H1 (cell line): ENCODE data around the gene VWA5B2. TPM values are rescaled to one million over a fixed set of nuclear protein-coding genes. Genes with fewer than 3 reads are reported as not detected.

Experiments used
- CTCF ChIA-PET: fragments of 300-600 bp; sonication (Branson Sonifier 250); formaldehyde crosslinking; loops from one replicate; lab custom pipeline; 2021; ENCODE audit not compliant: partially characterized antibody; lab: Charles Lee
- POLR2A ChIA-PET: fragments of 300-600 bp; sonication (Branson Sonifier 250); formaldehyde crosslinking; loops from one replicate; lab custom pipeline; 2021; ENCODE audit warnings: inconsistent platforms; ENCODE audit not compliant: partially characterized antibody; lab: Charles Lee
- DNase-seq, 2 experiments: peaks; one replicate each; pipeline versions ENCODE4 v3.0.0 to v3.0.0-alpha.2; 2010 to 2022; ENCODE audit warnings: low spot score in 2 of 2, low read depth in 1 of 2, mixed read lengths in 1 of 2
- FAIRE-seq: peaks from 2 replicates; lab custom pipeline; 2011; peaks lifted over from hg19 to GRCh38; lab: Jason Lieb, UNC
- H2AFZ ChIP-seq: 2 replicates; pipeline ENCODE4 v1.8.1; 2012; ENCODE audit warnings: low read length, inconsistent platforms
- H2AK5ac ChIP-seq: 2 replicates; pipeline ENCODE4 v1.6.1; 2013; ENCODE audit warnings: low read depth, low read length
- H2BK120ac ChIP-seq: replicated peaks from 2 replicates; pipeline ENCODE3; 2013; ENCODE audit warnings: low read depth, low read length, inconsistent platforms
- H2BK12ac ChIP-seq: 2 replicates; pipeline ENCODE4 v1.6.1; 2013; ENCODE audit warnings: low read depth, low read length
- H2BK15ac ChIP-seq: 2 replicates; pipeline ENCODE4 v1.6.1; 2013; ENCODE audit warnings: low read length
- H2BK20ac ChIP-seq: 2 replicates; pipeline ENCODE4 v1.6.1; 2013; ENCODE audit warnings: low read length
- H2BK5ac ChIP-seq: 2 replicates; pipeline ENCODE4 v1.6.1; 2013; ENCODE audit warnings: low read depth, low read length
- H3K14ac ChIP-seq: 2 replicates; pipeline ENCODE4 v1.6.1; 2013; ENCODE audit warnings: inconsistent platforms; ENCODE audit not compliant: insufficient read length
- H3K18ac ChIP-seq: 2 replicates; pipeline ENCODE4 v1.6.1; 2013; ENCODE audit warnings: low read length; ENCODE audit errors: extremely low read depth
- H3K23ac ChIP-seq: 2 replicates; pipeline ENCODE4 v1.6.1; 2013; ENCODE audit warnings: inconsistent platforms; ENCODE audit not compliant: insufficient read length
- H3K23me2 ChIP-seq: 2 replicates; pipeline ENCODE4 v1.6.1; 2013; ENCODE audit warnings: low read depth, low read length
- H3K27ac ChIP-seq: 2 replicates; pipeline ENCODE4 v1.6.1; 2011; ENCODE audit warnings: low read depth, low read length, inconsistent platforms
- H3K27me3 ChIP-seq, 4 experiments: replicated peaks in 1 of 4; 1 replicate in 1 of 4; 2 replicates in 3 of 4; pipeline versions ENCODE4 v1.6.1 to v1.8.1; 2011 to 2013; ENCODE audit warnings: low read length in 3 of 4, mild to moderate bottlenecking in 3 of 4, inconsistent platforms in 2 of 4, mixed read lengths in 2 of 4, moderate library complexity in 1 of 4; ENCODE audit not compliant: control insufficient read depth in 3 of 4, insufficient read depth in 3 of 4; ENCODE audit errors: extremely low read depth in 1 of 4
- H3K36me3 ChIP-seq, 4 experiments: 2 replicates each; pipeline versions ENCODE4 v1.6.1 to v1.8.1; 2011 to 2013; ENCODE audit warnings: mild to moderate bottlenecking in 4 of 4, low read length in 3 of 4, moderate library complexity in 2 of 4, control low read depth in 1 of 4, inconsistent platforms in 1 of 4; ENCODE audit not compliant: insufficient read depth in 4 of 4, control insufficient read depth in 2 of 4
- H3K4ac ChIP-seq: replicated peaks from 2 replicates; pipeline ENCODE3; 2013; ENCODE audit warnings: low read length, low read depth, mixed read lengths, inconsistent platforms; ENCODE audit not compliant: insufficient read length
- H3K4me1 ChIP-seq, 4 experiments: replicated peaks in 1 of 4; 1 replicate in 1 of 4; 2 replicates in 3 of 4; pipeline versions ENCODE4 v1.6.1 to v1.8.1; 2011 to 2013; ENCODE audit warnings: low read length in 3 of 4, inconsistent platforms in 2 of 4, mixed read lengths in 1 of 4; ENCODE audit not compliant: insufficient read depth in 4 of 4, control insufficient read depth in 3 of 4
- H3K4me2 ChIP-seq, 2 experiments: 2 replicates each; pipeline versions ENCODE4 v1.6.1 to v1.8.1; 2011 to 2013; ENCODE audit warnings: low read depth in 2 of 2, low read length in 2 of 2, control low read depth in 1 of 2, inconsistent platforms in 1 of 2, mild to moderate bottlenecking in 1 of 2; ENCODE audit not compliant: insufficient read depth in 1 of 2
- H3K4me3 ChIP-seq, 4 experiments: fragments of 200-600, 300-600 bp in 1 of 4; sonication (generic), shearing (Covaris generic), sonication (Bioruptor Twin) in 1 of 4; 2 replicates each; pipeline versions ENCODE4 v1.5.1 to v1.8.1; 2011 to 2016; ENCODE audit warnings: low read length in 4 of 4, low read depth in 3 of 4, control low read depth in 2 of 4, inconsistent platforms in 2 of 4, mild to moderate bottlenecking in 2 of 4, mixed read lengths in 1 of 4, moderate library complexity in 1 of 4; ENCODE audit not compliant: insufficient read depth in 2 of 4; ENCODE audit errors: extremely low read depth in 1 of 4
- H3K56ac ChIP-seq: replicated peaks from 2 replicates; pipeline ENCODE3; 2013; ENCODE audit warnings: low read depth, mild to moderate bottlenecking, mixed read lengths, low read length, inconsistent platforms; ENCODE audit not compliant: insufficient read length
- H3K79me1 ChIP-seq: 2 replicates; pipeline ENCODE4 v1.6.1; 2013; ENCODE audit warnings: low read depth, low read length, control low read depth
- H3K79me2 ChIP-seq, 2 experiments: 2 replicates each; pipeline versions ENCODE4 v1.6.1 to v1.8.1; 2012 to 2013; ENCODE audit warnings: low read length in 2 of 2, mild to moderate bottlenecking in 2 of 2, inconsistent platforms in 1 of 2; ENCODE audit not compliant: insufficient read depth in 2 of 2, control insufficient read depth in 1 of 2
- H3K9ac ChIP-seq, 4 experiments: replicated peaks in 1 of 4; 1 replicate in 1 of 4; 2 replicates in 3 of 4; pipeline versions ENCODE4 v1.6.1 to v1.8.1; 2011 to 2013; ENCODE audit warnings: low read depth in 3 of 4, low read length in 3 of 4, control low read depth in 2 of 4, mild to moderate bottlenecking in 2 of 4, moderate library complexity in 2 of 4, inconsistent platforms in 1 of 4; ENCODE audit errors: extremely low read depth in 1 of 4
- H3K9me3 ChIP-seq, 2 experiments: 2 replicates each; pipeline versions ENCODE4 v1.6.1 to v1.8.1; 2012 to 2013; ENCODE audit warnings: mild to moderate bottlenecking in 2 of 2, moderate library complexity in 2 of 2, control low read depth in 1 of 2, inconsistent platforms in 1 of 2, low read depth in 1 of 2, low read length in 1 of 2, mixed read lengths in 1 of 2; ENCODE audit not compliant: insufficient read depth in 2 of 2
- H4K20me1 ChIP-seq, 2 experiments: replicated peaks in 1 of 2; 2 replicates each; pipeline versions ENCODE3 to v1.8.1; 2011 to 2013; ENCODE audit warnings: inconsistent platforms in 2 of 2, low read length in 2 of 2, mild to moderate bottlenecking in 1 of 2; ENCODE audit not compliant: insufficient read depth in 2 of 2, control insufficient read depth in 1 of 2
- H4K5ac ChIP-seq: 2 replicates; pipeline ENCODE4 v1.6.1; 2013; ENCODE audit warnings: low read length, low read depth, mixed read lengths, inconsistent platforms; ENCODE audit not compliant: insufficient read length
- H4K8ac ChIP-seq: 2 replicates; pipeline ENCODE4 v1.8.0; 2013; ENCODE audit warnings: mild to moderate bottlenecking, moderate library complexity, low read length, inconsistent platforms; ENCODE audit not compliant: insufficient read depth; ENCODE audit errors: extremely low read depth
- H4K91ac ChIP-seq: replicated peaks from 2 replicates; pipeline ENCODE3; 2013; ENCODE audit warnings: low read length, mixed read lengths, inconsistent platforms; ENCODE audit not compliant: insufficient read length
- BCL11A ChIP-seq, 2 experiments: IDR thresholded peaks; one replicate each; pipeline ENCODE4 v1.6.1; 2011; ENCODE audit warnings: low read depth in 2 of 2, low read length in 2 of 2, mild to moderate bottlenecking in 2 of 2
- BRCA1 ChIP-seq: IDR thresholded peaks from 2 replicates; pipeline ENCODE4 v1.6.1; 2012; ENCODE audit warnings: low read depth, low read length, improper control_type of control experiment
- CHD1 ChIP-seq: IDR thresholded peaks from 2 replicates; pipeline ENCODE4 v1.6.1; 2012; ENCODE audit warnings: low read depth, low read length, improper control_type of control experiment
- KDM1A ChIP-seq: fragments of 200-600, 300-600 bp; sonication (generic); IDR thresholded peaks from 2 replicates; pipeline ENCODE4 v1.7.1; 2016; ENCODE audit warnings: mild to moderate bottlenecking, low read length, borderline replicate concordance
- KDM4A ChIP-seq: IDR thresholded peaks from one replicate; pipeline ENCODE4 v1.7.1; 2012; ENCODE audit warnings: low read depth, mild to moderate bottlenecking, moderate library complexity, low read length, inconsistent platforms; ENCODE audit not compliant: severe bottlenecking
- MAFK ChIP-seq: IDR thresholded peaks from 2 replicates; pipeline ENCODE4 v1.6.1; 2012; ENCODE audit warnings: low read depth, mild to moderate bottlenecking, improper control_type of control experiment, low read length
- POLR2A ChIP-seq, 2 experiments: IDR thresholded peaks; 1 replicate in 1 of 2; 2 replicates in 1 of 2; pipeline ENCODE4 v1.6.1; 2011; ENCODE audit warnings: low read depth in 2 of 2, low read length in 2 of 2, mild to moderate bottlenecking in 2 of 2; ENCODE audit errors: control extremely low read depth in 1 of 2
- POLR2AphosphoS5 ChIP-seq: IDR thresholded peaks from 2 replicates; pipeline ENCODE4 v1.6.1; 2011; ENCODE audit warnings: low read depth, low read length
- SAP30 ChIP-seq: fragments of 300-600 bp; sonication (generic); IDR thresholded peaks from 2 replicates; pipeline ENCODE4 v1.7.1; 2012; ENCODE audit warnings: low read length, moderate library complexity, mild to moderate bottlenecking, inconsistent platforms; ENCODE audit not compliant: insufficient read depth, insufficient replicate concordance
- SIRT6 ChIP-seq: IDR thresholded peaks from one replicate; pipeline ENCODE4 v1.7.1; 2012; ENCODE audit warnings: low read length, inconsistent platforms
- TAF1 ChIP-seq: IDR thresholded peaks from 2 replicates; pipeline ENCODE4 v1.6.1; 2011; ENCODE audit warnings: mild to moderate bottlenecking, low read depth, low read length
- WGBS, 2 experiments: shearing (Covaris generic) in 1 of 2; methylation state at CpG; one replicate each; pipeline versions ENCODE4 v1.1.6 to v1.1.7; 2013 to 2015; ENCODE audit warnings: low lambda C conversion rate in 2 of 2, mixed read lengths in 2 of 2, inconsistent platforms in 1 of 2, low coverage in 1 of 2, missing lambda C conversion rate in 1 of 2; ENCODE audit not compliant: insufficient replicate concordance in 2 of 2, insufficient coverage in 1 of 2, insufficient read length in 1 of 2; ENCODE audit errors: extremely low coverage in 1 of 2, missing lambda C conversion rate in 1 of 2; 5-methylcytosine and 5-hydroxymethylcytosine counted together
- polyA plus RNA-seq, 7 experiments: library from polyadenylated mRNA; depleted of rRNA in 3 of 7; stranded (reverse) in 5 of 7; unstranded in 2 of 7; fragments of >200 nt in 5 of 7; fragments of 200-250 nt in 2 of 7; gene quantifications; 1 replicate in 5 of 7; 2 replicates in 1 of 7; 4 replicates in 1 of 7; pipeline versions ENCODE4 v1.2.1 to v1.2.3, GENCODE V29; 2011 to 2013; ENCODE audit warnings: missing spikeins in 2 of 7, mixed read lengths in 2 of 7
- total RNA-seq: library from RNA; stranded (reverse); fragmentation: NEBNext Ultra II Directional; extraction: Animal tissue kit (Norgen Biotek cat#: 25700); gene quantifications from 2 replicates; pipeline ENCODE4 v1.2.1, GENCODE V29; 2021
- TF ChIP-seq, protein P1 (sequence below): IDR thresholded peaks from 2 replicates; pipeline ENCODE4 v1.6.1; 2012; ENCODE audit warnings: low read length, inconsistent platforms

VWA5B2 gene
- total and polyA plus RNA-seq, 2 of the 8 experiments (the other 6 are each of a cell fraction or from before 2014, with no cell fraction given): 0.53 to 0.56 TPM

DNA sequence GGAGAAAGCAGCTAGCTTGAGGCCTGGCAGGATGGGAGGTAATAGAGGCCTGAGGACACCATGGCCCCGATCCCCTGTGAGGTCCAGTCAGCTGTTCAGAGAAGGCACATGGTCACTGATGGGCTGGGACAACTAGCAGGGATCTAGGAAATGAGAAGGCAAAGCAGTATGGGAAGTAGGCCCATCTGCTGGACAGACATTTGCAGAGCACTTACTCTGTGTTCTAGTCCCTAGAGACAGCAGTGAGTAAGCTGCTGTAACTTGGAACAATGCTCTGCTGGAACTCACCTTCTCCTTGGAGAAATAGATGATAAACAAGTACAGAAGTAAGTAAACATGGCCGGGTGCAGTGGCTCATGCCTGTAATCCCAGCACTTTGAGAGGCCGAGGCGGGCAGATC is 53.6 kb downstream of the VWA5B2 start:
- CTCF ChIA-PET: interaction anchor here (1.0 to 6.0 kb wide), 8 partner anchors 9 to 144 kb away, joined by 3 to 47 read pairs (median 6); no protein-coding TSS in a partner anchor
- Histone ChIP-seq H3K18ac (no peak overlapping the region), H3K23ac (no peak overlapping the region), H2AK5ac (no peak overlapping the region), H3K4ac (no peak overlapping the region), H3K4me3 (no peak overlapping the region), H2BK15ac (no peak overlapping the region), H4K91ac (no peak overlapping the region), H3K4me1 (peaks cover 0 to 2% (median 0%) of the 10 kb centered on the region in 4 experiments; a peak in 2 of 7 replicates), H4K5ac (no peak overlapping the region), H2BK120ac (no peak overlapping the region), H3K27me3 (peaks cover 0 to under 1% (median 0%) of the 10 kb centered on the region in 4 experiments; a peak in 1 of 7 replicates), H3K36me3 (no peaks in the 10 kb centered on the region), H4K8ac (no peak overlapping the region), H3K9me3 (no peaks in the 10 kb centered on the region), H3K27ac (no peak overlapping the region), H2BK12ac (no peak overlapping the region), H3K4me2 (no peak overlapping the region), H2BK5ac (no peak overlapping the region), H3K56ac (no peak overlapping the region), H3K14ac (no peak overlapping the region), H2BK20ac (no peak overlapping the region), H3K79me1 (no peaks in the 10 kb centered on the region), H3K9ac (no peak overlapping the region), H3K23me2 (no peaks in the 10 kb centered on the region), H4K20me1 (no peaks in the 10 kb centered on the region), H2AFZ (no peak overlapping the region), H3K79me2 (no peaks in the 10 kb centered on the region)
- DNase-seq (no peak), FAIRE-seq (no peak)
- WGBS, 2 experiments: 92% methylated on average over 4 of the region's 4 CpGs; no CpG with 5 or more reads in 1 of the 2 experiments
- POLR2A ChIA-PET: interaction anchor here (1.1 kb wide), 1 partner anchor 100 kb away, joined by 3 read pairs; no protein-coding TSS in a partner anchor
- TF ChIP-seq SIRT6 (no peak), MAFK (no peak), SAP30 (no peak), BRCA1 (no peak), POLR2AphosphoS5 (no peak), POLR2A (IDR thresholded peaks at IDR 0.05; ENCODE audit: control extremely low read depth in 1 of 2, low read depth in 2 of 2, low read length in 2 of 2) (no peak), KDM1A (no peak), TAF1 (no peak), BCL11A (IDR thresholded peaks at IDR 0.05; ENCODE audit: low read depth in 2 of 2, low read length in 2 of 2) (no peak), CHD1 (no peak), KDM4A (no peak)
- TF ChIP-seq, protein P1, sequence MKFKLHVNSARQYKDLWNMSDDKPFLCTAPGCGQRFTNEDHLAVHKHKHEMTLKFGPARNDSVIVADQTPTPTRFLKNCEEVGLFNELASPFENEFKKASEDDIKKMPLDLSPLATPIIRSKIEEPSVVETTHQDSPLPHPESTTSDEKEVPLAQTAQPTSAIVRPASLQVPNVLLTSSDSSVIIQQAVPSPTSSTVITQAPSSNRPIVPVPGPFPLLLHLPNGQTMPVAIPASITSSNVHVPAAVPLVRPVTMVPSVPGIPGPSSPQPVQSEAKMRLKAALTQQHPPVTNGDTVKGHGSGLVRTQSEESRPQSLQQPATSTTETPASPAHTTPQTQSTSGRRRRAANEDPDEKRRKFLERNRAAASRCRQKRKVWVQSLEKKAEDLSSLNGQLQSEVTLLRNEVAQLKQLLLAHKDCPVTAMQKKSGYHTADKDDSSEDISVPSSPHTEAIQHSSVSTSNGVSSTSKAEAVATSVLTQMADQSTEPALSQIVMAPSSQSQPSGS: no peak
